Measurements from ENCODE around the gene RIPOR2.
"Not testable (repeated sequence)": the region's sequence is repeated elsewhere in the genome, so short reads cannot be mapped to it uniquely, and the experiment has no call there.

RIPOR2 gene

DNA sequence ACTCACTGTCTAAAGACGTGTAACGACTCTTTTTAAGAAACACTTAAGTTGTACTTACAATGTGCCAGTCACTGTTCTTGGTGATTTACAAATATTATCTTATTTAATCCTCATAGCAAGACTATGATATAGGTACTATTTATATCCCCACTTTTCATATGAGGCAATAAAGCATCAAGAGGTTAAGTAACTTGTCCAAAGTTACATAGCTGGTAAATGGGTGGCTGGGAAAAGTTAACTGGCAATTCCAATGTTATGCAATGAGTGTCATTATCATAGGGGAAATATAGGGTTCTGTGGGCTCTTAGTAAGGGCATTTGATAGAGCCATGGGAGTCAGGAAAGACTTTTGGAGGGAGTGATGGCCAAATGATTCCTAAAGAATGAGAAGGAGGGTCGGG is 21.4 kb upstream of the RIPOR2 start:
- no peak for DNase-seq (ENCODE audit: low read depth)

DNA sequence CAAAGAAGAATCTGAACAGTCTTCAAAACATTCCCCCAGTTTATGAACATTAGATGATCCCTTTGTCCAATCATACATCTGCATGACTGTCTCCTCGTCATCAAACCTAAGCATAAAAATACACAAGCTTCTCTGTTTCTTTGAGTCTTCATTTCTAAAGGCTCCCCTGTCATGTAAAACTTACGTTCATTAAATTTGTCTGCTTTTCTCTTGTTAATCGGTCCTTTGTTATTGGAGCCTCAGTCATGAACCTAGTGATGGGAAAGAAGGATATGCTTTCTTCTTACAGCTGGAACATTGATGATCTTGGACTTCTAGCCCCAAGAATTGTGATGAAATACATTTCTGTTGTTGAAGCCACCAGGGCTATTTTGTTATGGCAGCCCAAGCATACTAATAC is 18.0 kb upstream of the RIPOR2 start:
- no peak for DNase-seq (ENCODE audit: low read depth)

DNA sequence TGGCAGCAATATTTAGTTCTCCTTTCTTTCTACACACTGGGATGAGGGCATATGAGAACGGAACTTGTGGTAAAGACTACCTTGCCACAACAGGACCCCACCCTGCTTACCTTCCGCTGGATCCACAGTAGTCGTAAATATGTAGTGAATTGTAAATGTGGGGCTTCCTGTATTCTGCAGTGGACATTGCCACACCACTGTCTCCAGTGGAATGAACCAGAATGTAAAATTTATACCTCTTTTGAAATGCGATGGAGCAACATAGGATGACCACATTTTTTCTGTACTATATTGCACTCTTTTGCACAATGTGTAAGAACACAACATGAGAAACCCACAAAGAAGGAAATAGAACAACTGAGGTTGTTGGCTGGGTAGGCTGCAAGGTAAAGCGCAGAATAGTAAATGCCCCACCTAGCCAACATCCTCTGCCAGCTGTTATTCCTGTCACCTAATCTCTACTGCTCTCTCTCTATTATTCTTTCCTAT is 16.1 kb upstream of the RIPOR2 start:
- no peak for DNase-seq (ENCODE audit: low read depth)

DNA sequence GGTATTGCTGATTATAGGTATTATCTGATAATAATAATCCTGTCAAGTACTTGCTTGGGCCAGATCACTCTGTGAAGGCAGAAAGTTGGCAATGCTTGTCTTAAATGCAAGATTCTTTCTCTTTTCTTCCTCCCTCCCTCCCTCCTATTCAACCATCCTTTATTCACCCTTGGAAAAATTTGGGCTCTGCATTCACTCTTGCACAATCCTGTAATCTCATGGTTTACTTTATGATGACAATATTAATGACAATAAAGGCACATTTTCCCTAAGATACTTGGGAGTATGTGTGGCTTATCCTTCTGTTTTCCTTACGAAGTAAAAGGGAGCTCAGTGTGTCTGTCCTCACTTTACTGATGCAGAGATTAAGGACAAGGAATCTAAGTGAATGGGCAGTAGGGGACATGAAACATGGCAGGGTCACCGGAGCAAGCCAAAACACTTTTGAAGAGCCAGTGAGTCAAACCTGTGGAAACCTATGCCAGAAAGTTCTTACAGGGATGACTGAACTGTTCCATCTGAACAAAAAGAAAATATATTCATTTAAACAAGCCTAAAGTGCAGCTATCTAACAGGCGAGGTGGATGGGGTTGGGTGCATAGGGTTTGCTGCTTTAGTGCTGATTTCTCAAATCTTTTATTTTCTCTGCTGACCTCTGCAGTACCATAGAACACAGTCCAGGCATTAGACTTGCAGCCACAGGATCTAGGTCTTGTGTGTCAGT is 14.6 kb upstream of the RIPOR2 start:
- no peak for DNase-seq (ENCODE audit: low read depth)

DNA sequence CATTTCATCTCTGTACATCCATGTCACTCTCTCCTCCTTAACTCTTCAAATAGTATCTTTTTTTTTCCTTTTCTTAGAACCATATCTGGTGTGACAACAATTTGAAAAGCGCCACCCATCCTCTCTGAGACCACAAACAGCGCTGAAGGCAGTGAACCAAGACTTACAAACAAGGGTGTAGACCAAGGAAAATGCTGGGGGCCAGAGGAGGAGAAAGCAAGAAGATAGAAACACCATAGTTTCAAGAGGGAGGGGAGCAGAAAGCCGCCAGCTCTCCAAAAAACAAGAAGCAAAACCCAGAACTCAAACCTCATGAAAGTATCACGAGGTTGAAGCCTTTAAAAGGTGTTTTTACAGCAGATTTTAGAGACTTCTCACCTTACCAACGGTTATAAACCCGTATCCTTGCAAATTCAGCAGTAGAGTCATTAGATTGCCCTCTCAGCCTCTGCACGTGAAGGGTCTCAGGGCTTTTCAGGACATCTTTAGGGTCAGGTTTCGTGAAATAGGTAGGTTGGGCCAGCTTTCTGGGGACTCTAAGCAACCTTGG is 13.3 kb upstream of the RIPOR2 start:
- DNase-seq (ENCODE audit: low read depth) = no peak

DNA sequence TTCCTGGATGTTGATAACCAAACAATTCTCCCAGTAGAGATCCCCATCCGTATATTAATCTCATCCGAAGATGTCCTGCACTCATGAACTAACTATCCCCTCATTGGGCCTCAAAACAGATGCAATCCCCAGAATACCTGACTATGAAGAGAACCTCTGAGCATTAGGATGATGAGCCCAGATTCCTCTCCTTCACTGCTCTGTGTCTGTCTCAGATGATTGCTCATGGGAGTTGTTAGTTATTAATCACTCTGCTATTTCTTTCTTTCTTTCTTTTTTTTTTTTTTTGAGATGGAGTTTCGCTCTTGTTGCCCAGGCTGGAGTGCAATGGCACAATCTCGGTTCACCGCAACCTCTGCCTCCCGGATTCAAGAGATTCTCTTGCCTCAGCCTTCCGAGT is 12.5 kb upstream of the RIPOR2 start:
- DNase-seq (ENCODE audit: low read depth) = not testable (repeated sequence)

DNA sequence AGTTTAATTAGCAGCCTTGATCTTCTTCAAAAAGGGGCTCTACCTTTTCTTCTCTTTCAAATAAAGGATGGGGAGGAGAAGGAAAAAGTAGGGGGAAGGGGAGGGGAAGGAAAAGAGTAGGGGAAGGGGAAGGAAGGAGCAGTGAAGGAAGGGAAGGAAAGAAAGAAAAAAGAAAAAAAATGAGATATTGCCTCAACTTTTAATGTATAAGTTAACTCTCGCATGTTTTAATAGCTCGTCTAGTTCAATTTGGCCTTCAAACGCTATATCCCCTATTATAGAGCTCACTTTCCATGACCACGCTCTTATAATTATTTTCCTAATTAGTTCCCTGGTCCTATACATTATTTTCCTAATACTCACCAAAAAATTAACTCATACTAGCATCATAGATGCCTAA is 11.9 kb upstream of the RIPOR2 start:
- DNase-seq (ENCODE audit: low read depth) = no peak

DNA sequence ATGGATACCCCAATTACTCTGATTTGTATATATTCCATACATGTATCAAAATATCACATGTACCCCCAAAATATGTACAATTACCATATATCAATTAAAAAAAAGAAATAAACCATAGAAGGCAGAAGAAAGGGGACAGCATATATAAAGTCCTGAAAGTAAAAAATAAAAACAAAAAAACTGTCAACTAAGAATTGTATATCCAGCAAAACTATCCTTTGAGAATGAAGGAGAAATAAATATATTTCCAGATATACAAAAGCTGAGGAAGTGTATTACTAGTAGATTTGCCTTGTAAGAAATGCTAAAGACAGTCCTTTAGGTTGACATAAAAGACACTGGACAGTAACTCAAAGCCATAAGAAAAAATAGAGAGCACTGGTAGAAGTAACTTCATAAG is 9.3 kb upstream of the RIPOR2 start:
- DNase-seq (ENCODE audit: low read depth) = no peak

DNA sequence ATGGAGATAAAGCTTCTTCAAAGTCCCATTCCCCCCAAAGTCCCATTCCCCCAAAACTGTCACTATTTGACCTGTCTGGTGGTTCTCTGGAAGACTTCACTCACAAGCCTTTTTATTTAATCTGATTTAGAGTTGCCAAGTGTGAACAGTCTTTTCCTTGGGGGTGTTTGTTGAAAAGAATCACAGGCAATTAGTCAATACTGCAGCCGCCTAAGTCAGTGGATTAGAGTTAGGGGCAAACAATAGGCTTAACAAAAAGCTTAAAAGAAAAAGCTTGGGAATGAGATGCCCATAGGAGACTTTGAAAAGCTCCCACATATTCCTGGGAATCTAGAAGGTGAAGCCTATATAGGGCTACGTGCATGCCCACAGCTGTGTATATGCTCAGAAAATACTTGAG is 8.0 kb upstream of the RIPOR2 start:
- DNase-seq (ENCODE audit: low read depth) = no peak

DNA sequence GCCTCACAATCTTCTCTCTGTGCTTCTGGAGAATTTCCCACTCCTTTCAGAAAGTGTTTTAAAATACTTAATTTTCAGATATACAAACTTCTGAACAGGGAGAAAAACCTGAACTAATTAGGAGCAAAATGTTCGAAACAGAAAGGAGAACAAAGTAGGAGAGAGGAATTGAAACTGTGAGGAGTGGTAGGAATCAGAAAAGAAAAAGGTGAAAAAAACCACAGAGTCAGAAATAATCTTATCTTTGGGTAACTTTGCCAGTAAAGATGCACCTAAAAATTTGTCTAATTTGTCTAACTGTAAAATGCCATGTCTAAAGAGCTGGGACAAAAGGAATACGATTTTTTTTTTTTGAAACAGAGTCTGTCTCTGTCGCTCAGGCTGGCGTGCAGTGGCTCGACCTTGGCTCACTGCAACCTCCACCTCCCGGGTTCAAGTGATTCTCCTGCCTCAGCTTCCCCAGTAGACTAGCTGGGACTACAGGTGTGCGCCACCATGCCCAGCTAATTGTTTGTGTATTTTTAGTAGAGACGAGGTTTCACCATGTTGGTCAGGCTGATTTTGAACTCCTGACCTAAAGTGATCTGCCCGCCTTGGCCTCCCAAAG is 4.7 kb upstream of the RIPOR2 start:
- no peak for DNase-seq (ENCODE audit: low read depth)

DNA sequence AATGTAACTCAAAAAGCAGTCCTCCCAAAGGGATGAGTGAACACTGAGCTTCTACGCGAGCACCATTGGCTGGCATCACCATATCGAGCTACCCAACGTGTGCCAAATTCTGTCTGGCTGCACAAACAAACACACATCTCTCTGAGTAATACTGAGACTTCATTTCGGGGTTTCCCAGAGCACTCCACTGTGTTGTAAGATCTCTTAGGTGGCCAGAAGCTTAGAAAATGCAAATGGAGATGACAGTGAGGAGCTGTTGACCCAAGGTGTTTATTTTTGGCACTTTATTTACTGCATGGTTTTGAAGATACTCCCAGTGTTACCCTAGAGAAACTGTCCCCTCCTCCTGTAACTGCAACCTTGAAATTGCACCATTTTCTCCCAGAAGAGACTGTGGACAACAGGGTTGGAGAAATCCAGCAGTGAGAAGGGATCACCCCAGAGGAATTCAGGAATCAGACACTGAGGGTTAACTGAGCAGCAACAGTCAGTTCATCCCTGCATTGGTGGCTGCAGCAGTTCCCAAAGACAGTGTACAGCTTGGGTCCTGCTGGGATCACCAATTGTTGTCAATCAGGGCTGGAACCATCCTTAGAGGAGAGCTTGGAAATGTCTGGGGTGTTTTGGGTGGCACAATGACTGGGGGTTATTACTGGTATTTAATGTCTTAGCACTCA is 1.0 kb upstream of the RIPOR2 start:
- DNase-seq (ENCODE audit: low read depth) = peak; percentile 40

DNA sequence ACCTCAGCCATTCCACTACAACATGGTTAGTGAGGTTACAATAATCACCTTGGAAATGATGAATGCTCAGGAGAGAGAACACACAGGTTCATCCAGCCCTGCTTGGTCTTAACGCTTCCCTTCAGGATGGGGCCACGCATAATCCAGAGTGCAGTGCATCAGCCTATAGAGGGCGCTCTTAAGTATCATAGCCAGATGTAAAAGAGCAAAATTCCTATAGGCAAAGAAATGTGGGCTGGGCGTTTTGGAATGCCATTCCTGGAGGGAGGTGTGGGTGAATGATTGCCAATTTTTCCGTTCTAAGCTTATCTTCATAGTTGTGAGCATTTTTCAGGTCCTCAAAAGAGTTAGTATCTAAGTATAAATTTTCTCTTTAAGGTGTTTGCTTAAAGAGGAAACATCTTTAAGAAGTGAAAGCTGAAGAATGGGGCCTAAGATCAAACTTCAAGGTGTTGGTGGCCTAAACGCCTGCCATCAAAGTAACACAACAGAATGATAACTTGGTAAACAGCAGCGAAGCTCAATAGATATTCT is 1.8 kb downstream of the RIPOR2 start:
- DNase-seq (ENCODE audit: low read depth) = no peak

DNA sequence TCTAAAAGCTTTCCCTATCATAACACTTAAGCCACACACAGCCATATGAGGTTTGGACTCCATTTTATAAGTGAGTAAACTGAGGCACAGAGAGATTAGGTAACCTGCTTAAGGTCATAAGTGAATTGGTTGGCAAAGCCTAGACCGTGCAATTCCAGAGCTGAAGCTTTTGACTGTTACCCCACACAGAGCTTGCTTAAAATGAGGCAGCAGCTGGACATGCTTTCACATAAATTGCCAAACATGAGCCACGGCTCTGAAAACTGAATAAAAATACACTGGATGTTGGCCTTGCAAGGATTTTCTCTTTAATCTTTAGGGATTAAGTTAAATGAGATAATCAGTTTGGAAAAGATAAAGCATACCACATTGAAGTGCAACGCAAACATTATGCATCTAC is 2.5 kb downstream of the RIPOR2 start:
- DNase-seq (ENCODE audit: low read depth) = no peak

DNA sequence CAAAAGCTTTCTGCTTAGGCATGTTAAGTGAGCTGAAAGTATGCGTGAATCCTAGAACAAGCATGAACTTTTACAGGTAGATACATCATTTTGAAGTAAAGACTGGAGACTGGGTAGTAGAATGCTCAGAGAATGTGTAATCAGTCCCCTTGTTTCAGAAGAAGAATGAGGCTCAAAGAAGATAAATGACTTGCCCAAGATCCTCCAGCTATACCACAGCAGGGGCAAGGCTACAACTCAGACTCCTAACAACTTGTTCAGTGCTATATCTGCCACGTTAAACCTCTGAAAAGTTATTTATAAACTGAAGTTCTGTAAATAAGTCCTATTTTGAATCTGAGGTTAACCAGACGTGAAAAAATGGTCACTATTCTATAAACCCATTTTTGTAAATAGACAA is 2.9 kb downstream of the RIPOR2 start:
- no peak for DNase-seq (ENCODE audit: low read depth)

DNA sequence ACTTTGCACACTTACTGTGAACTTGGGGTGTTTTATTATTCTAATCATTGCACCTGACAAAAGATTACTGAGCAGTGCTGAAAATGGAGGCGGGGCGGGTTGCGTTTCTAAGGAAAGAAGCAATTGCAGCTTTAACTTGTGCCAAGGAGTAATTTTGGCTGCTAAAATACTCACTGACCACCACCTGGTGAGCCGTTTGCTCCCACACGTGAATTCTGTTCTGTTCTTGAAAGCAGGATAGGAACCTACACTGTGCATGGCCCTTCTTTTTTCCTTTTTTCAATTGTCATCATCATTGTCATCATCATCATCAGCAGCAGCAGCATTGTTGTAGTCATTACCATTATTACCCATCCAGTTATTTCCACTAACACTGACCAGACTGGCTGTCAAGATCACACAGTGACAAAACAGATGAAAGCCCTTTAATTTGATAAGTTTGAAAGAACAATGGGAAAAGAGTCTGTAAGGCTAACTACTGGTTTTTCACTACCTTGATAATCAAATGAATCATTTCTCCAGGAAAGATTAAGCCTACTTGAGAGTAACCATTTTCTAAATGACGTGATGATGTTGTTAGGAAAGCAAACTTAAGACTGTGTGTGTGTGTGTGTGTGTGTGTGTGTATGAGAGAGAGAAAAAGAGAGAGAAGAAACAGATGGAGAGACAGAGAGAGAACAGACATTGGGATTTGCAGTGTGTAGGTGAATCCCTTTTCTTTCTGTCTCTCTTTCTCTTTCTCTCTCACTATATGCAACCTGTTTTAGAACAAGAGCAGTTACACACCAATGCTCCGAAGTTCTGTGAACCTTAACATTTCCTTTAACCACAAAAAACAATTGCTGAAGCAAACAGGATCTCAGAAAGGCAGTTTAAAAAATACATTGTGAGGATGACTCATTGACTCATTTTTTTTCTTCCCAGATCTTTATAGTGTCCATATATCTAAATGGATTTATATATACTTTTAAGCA is 3.8 kb downstream of the RIPOR2 start:
- DNase-seq (ENCODE audit: low read depth) = no peak

DNA sequence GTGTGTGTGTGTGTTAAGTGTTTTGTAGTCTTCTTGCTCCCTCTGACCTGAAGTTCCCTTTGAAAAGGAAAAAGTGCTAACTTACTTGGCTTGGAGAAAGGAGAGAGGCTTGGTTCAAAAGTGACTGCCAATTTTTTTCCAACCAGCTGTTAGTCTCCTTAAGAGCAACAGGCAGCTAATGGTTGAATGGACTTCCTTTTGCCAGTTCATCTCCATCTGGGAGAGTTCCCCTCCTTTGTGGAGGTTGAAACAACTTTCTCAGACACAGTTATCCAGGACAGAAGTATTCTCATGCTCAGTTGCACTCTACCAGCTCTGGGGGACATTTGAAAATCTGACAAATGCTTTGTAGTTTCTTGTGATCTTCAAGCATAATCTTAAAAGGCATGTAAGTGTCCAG is 4.5 kb downstream of the RIPOR2 start:
- no peak for DNase-seq (ENCODE audit: low read depth)

DNA sequence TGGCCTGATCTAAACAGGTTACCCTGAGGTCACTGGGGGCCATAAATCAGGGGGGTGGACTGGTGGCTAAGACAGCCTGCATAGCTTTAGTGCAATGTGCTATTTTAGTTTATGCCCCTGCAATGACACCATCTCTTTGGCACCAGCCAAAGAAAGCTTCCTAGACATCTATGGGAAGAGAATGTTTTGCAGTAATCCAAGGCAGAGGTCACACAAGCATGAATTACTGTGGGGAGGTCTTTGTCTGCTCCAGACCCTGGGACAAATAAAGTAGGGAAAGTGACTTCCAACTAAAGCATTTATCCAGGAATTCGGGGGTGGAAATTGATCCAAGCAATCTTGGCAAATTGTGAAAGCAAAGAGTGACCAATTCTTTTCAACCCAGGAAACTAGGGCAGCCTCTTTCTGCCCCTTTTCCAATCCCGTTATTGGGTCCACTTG is 5.3 kb downstream of the RIPOR2 start:
- DNase-seq (ENCODE audit: low read depth) = no peak

DNA sequence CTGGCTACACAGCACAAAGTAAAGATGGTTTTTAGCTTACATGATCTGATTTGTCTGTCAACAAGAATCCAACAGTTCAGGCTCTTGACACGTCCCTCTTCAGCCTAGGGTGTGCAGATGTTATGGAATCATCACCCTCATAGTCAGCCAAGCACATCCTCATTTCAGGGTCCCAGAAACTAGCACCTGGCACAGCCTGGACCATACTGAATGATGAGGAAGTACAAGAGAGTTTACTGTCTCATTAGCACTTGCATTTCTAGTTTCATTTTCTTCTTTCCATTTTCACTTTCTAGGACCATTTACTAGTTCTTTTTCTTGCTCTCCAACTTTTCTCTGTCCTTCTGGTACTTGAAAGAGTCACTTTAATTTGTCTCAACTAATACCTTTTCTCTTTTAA is 6.5 kb downstream of the RIPOR2 start:
- DNase-seq (ENCODE audit: low read depth) = no peak

DNA sequence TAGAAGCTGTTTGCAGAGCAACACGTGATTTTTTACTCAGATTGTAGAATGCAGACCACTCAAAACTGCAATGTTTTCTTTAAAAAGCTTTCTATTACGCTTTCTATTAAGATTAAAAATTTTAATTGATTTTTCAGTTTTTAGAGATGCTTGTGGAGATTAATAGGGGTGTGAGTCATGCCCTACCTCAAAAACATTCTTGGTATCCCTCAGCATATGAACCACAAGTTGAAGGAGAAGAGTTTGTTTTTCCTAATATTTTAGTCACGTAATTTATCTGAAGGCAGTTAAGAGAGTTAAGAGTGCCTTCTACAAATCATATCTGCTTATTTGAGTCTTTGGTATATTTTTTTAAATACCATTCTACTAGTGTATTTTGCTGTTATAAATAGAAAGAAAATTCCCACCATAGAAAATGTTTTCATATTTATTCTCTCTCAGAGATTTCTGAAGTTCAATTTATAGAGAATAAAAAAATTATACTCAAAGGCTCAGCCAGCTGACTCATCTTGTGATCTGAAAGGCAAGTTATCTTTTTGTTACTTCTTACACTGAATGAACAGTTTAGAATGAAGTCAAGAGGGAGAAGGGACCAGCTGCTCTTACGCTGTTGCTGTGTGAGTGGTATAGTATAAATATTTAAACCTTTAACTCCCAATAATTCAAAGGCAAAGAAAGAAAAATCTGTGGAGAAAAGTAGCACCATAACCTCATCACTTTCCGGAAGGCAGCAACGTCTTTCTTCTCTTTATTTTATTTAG is 7.6 kb downstream of the RIPOR2 start:
- no peak for DNase-seq (ENCODE audit: low read depth)

DNA sequence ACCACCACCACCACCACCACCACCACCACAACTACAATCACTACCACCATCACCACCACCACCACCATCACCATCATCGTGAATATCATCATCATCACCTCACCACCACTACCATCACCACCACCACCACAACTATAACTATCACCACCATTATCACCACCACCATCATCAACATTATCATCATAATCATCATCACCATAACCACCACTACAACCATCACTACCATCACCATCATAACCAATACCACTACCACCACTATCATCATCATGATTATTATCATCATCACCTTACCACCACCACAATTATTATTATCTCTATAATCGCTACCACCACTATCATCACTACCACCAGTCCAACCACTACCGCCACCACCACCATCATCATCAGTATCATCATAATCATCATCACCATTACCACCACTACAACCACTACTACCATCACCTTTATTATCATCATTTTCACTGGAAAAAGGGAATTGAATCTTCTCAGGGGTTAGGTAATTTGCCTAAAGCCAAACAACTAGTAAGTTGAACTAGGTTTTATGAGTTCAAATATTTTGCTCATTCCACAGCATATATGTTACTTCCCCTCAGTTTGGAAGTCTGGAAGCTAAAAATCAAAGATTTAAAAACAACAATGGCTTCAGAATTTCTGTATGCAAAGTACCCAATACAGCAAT is 8.3 kb downstream of the RIPOR2 start:
- no peak for DNase-seq (ENCODE audit: low read depth)
